CD4-positive, alpha-beta T cell treated with Interleukin-15 for 1 hour (primary cell): ENCODE results near the gene PDE1A.

Source experiments
- DNase-seq: peaks from one replicate; pipeline ENCODE4 v3.0.0-alpha.2; 2020

Gene PDE1A

GRCh38 chr2:182261860-182262387 lies 164.9 kb downstream of the PDE1A start:
- DNase-seq: no peak

GRCh38 chr2:182259629-182260150 lies 167.1 kb downstream of the PDE1A start:
- DNase-seq: no peak

- no peak for DNase-seq
These were observed 174.3 kb downstream of the PDE1A start for GRCh38 chr2:182252534-182252933.

- DNase-seq: no peak
These were observed 177.9 kb downstream of the PDE1A start for GRCh38 chr2:182248898-182249297.

GRCh38 chr2:182248362-182248761 lies 178.5 kb downstream of the PDE1A start:
- no peak for DNase-seq

GRCh38 chr2:182247831-182248230 lies 179.0 kb downstream of the PDE1A start:
- DNase-seq: no peak

GRCh38 chr2:182245963-182246362 lies 180.9 kb downstream of the PDE1A start:
- DNase-seq: no peak

GRCh38 chr2:182242609-182243008 lies 184.2 kb downstream of the PDE1A start:
- DNase-seq: no peak

GRCh38 chr2:182241936-182242335 lies 184.9 kb downstream of the PDE1A start:
- no peak for DNase-seq

- no peak for DNase-seq
These were observed 185.9 kb downstream of the PDE1A start for GRCh38 chr2:182240862-182241371.

GRCh38 chr2:182230561-182230960 lies 196.3 kb downstream of the PDE1A start:
- no peak for DNase-seq

GRCh38 chr2:182229297-182229696 lies 197.5 kb downstream of the PDE1A start:
- DNase-seq: no peak

GRCh38 chr2:182228741-182229140 lies 198.1 kb downstream of the PDE1A start:
- no peak for DNase-seq

- DNase-seq: no peak
These were observed 198.8 kb downstream of the PDE1A start for GRCh38 chr2:182228073-182228473.

GRCh38 chr2:182226807-182227206 lies 200.0 kb downstream of the PDE1A start:
- DNase-seq: no peak

- DNase-seq: no peak
These were observed 202.2 kb downstream of the PDE1A start for GRCh38 chr2:182224669-182225068.

- DNase-seq: no peak
These were observed 205.8 kb downstream of the PDE1A start for GRCh38 chr2:182220998-182221397.

- DNase-seq: no peak
These were observed 206.5 kb downstream of the PDE1A start for GRCh38 chr2:182220335-182220734.

GRCh38 chr2:182210669-182211068 lies 216.2 kb downstream of the PDE1A start:
- DNase-seq: no peak

GRCh38 chr2:182208421-182208820 lies 218.4 kb downstream of the PDE1A start:
- DNase-seq: no peak

- no peak for DNase-seq
These were observed 219.6 kb downstream of the PDE1A start for GRCh38 chr2:182207049-182207746.

GRCh38 chr2:182197529-182197928 lies 229.3 kb downstream of the PDE1A start:
- no peak for DNase-seq

- DNase-seq: no peak
These were observed 233.5 kb downstream of the PDE1A start for GRCh38 chr2:182193291-182193690.

- DNase-seq: no peak
These were observed 235.8 kb downstream of the PDE1A start for GRCh38 chr2:182191061-182191460.

- no peak for DNase-seq
These were observed 239.7 kb downstream of the PDE1A start for GRCh38 chr2:182187130-182187529.
